HG03097 (cell line): ENCODE data around the gene RNF40.

ENCODE experiments used
- ATAC-seq: cut with Tn5 transposase; IDR thresholded peaks from one replicate; pipeline ENCODE4 v1.9.1; 2021; ENCODE audit not compliant: unreplicated experiment, low FRiP score

Gene RNF40

DNA sequence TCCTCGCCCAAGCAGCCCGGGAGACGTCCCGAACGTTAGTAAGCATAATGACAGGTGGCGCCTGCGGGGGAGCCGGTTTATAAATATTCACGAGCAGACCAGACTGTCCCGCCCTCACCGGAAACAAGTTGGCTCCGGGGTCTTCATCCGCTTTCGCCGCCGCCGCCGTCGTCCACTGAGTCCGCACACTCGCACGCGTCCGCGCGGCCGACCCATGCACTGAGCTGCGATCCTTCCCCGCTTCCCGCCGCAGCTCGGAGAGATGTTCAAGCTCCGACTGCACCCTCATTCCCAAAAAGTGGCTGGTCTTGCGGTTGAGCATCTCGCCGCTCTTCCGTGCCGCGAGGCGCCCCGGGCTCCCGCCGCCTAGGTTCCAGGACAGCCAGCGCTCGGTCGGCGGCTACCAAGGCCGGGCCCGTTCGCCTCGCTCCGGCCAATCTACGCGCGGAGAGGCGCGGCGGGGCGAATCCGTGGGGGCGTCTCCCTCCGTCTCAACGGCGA lies 645 bp upstream of the RNF40 start:
- peak; percentile 21 for ATAC-seq

DNA sequence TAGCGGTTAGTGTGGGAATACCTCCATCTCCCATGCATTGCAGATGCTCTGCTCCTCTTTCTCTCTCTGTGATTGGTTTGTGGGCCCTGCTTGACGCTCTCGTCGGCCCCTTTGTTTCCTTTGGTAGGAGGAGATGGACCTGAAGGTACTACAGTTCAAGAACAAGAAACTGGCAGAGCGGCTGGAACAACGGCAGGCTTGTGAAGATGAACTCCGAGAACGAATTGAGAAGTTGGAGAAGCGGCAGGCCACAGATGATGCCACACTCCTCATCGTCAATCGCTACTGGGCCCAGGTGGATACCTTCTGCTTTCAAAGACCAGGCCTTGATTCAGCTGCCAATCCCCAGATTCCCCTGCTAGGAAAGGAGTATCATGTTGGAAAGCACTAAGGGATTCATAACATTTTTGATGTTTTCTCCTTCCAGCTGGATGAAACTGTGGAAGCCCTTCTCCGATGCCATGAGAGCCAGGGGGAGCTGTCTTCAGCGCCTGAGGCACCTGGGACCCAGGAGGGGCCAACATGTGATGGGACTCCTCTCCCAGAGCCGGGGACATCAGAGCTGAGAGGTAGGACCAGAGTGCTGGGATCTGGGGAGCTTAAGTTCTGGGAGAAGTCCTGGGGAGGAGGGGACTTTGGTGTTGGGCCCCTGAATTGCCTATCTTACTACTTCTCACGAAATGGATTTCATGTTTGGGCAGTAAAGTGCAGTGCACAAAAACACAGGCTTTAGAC lies 1.0 kb downstream of the RNF40 start:
- ATAC-seq: no peak

DNA sequence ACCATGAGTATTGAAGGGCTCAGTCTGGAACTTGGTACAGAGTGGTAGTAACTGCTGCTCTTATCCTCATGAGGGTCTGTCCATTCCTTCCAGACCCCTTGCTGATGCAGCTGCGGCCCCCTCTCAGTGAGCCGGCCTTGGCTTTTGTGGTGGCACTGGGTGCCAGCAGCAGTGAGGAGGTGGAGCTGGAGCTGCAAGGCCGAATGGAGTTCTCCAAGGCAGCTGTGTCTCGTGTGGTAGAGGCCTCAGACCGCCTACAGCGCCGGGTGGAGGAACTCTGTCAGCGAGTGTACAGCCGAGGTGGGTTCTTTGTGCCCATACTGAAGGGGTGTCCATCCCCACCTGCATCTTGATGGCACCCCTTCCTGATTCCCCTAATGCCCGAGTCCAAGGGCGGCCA lies 2.0 kb downstream of the RNF40 start:
- ATAC-seq: no peak

DNA sequence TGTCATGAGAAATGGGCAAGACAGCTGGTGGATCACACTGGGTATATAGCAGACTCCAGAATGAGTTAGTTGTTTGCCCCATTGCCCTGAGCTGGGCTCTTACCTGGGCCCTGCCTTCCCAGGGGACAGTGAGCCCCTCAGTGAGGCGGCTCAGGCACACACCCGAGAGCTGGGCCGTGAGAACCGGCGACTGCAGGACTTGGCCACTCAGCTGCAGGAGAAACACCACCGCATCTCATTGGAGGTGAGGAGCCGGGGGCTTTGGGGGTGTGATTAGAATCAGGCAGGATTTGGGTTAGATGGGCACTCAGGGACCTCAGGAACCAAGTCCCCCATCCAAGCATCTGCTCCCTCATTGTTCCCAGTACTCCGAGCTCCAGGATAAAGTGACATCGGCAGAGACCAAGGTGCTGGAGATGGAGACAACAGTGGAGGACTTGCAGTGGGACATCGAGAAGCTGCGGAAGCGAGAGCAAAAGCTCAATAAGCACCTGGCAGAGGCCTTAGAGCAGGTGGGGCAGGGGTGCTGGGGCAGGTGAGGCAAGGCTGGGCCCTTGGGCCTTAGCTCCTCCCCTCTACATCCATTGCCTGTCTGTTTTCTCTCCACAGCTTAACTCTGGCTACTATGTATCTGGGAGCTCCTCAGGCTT lies 2.8 kb downstream of the RNF40 start:
- ATAC-seq: no peak

DNA sequence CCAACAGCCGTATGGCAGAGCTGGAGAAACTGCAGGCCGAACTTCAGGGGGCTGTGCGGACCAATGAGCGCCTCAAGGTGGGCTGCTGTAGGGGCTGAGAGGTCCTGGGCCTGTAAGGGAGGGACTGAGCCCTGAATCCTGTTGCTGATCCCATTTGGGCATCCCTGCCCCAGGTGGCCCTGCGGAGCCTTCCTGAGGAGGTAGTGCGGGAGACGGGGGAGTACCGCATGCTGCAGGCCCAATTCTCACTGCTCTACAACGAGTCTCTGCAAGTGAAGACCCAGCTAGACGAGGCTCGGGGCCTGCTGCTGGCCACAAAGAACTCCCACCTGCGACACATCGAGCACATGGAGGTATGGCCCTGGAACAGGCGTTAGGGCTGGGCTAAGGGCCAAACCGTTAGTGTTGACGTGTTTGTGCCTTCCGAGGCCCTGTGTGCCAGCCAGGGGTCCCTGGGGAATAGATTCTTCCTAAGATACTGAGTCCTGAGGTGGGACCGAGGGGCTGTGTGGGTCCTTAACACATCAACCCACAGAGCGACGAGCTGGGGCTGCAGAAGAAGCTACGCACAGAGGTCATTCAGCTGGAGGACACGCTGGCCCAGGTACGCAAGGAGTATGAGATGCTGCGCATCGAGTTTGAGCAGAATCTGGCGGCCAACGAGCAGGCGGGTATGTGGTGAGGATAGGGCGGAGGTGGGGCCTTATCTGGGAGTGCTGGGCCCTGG lies 4.2 kb downstream of the RNF40 start:
- ATAC-seq: no peak

DNA sequence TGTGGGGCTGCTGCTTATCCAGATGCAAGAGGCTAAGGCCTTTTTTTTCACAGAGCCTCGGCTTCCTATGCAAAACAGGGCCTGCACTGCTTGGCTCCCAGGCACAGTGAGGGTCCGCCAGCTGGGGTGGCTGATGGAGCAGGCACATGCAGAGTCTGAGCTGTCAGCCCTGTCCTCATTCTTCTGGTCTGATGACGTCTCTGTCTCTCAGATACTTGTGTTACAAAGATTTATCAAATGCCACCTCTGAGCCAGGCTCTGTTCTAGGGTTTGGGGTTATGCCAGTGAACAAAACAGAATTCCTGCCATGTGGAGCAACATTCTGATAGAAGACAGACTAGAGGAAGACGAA lies 4.8 kb downstream of the RNF40 start:
- ATAC-seq: no peak

DNA sequence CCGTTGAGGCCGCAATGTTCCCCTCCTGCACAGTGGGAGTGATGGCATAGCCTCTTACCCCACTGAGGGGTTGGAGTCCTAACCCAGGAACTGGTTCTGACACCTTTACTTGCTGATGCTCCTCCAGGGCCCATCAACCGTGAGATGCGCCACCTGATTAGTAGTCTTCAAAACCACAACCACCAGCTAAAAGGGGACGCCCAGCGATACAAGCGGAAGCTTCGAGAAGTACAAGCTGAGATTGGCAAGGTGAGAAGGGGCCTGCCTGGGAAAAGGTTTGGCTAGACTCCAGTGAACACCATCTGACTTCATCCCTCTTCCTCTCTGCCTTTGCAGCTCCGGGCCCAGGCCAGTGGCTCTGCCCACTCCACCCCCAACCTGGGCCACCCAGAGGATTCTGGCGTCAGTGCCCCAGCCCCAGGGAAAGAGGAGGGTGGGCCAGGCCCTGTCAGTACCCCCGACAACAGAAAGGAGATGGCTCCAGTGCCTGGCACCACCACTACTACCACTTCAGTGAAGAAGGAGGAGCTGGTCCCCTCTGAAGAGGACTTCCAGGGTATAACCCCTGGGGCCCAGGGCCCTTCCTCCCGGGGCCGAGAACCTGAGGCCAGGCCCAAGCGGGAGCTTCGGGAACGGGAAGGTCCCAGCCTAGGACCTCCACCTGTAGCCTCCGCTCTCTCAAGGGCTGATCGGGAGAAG lies 5.8 kb downstream of the RNF40 start:
- ATAC-seq: no peak

DNA sequence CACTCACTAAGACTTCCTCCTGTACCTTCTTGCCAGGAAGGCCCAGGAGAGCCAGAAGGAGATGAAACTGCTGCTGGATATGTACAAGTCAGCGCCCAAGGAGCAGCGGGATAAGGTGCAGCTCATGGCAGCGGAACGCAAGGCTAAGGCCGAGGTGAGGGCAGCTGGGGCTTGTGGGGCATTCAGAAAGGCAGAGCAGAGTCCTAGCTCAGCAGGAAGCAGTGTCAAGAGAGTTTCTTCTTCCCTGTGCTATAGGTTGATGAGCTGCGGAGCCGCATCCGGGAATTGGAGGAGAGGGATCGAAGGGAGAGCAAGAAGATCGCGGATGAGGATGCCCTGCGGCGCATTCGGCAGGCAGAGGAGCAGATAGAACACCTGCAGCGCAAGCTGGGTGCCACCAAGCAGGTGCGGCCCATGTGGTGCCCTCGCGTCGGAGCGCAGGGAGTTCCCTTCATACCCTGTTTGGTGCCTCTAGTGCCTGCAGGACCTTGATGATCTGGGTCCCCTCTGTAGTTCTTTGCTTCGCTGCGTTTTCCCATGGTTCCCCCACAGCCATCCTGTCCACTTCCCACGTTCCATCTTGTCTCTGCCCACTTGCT lies 6.6 kb downstream of the RNF40 start:
- no peak for ATAC-seq

DNA sequence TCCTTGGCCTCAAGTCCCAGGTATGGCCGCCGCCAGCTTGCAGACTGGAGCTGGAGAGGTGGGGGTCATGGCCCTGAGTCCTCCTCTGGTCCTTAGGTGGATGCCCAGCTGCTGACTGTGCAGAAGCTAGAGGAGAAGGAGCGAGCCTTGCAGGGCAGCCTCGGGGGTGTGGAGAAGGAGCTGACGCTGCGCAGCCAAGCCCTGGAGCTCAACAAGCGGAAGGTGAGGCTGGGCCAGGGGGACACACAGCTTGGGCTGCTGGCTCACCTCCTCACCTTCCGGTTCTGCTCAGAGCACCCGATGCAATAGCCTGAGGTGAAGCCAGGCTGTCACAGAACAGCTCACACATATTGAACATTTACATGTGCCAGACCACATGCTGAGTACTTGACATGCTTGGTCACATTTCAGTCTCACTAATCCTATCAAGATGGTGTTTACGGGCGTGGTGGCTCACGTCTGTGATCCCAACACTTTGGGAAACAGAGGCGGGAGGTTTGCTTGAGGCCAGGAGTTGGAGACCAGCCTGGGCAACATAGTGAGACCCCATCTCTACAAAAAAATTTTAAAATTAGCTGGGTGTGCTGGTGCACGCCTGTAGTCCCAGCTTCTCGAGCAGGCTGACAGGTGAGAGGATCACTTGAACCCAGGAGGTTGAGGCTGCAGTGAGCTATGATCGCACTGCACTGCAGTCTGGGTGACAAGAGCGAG lies 7.4 kb downstream of the RNF40 start:
- ATAC-seq: no peak

DNA sequence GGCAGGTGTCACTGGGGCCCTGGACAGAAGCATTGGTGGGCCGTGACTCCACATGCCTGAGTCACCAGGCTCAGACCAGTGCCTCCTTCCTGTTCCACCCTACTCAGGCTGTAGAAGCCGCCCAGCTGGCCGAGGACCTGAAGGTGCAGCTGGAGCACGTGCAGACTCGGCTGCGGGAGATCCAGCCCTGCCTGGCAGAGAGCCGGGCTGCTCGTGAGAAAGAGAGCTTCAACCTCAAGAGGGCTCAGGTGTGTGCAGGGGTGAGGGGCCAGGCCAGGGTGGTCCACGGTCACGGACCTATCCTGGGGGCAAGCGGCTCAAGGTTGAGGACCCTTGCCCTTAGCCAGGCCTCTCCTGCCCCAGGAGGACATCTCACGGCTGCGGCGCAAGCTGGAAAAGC lies 9.6 kb downstream of the RNF40 start:
- ATAC-seq: no peak

DNA sequence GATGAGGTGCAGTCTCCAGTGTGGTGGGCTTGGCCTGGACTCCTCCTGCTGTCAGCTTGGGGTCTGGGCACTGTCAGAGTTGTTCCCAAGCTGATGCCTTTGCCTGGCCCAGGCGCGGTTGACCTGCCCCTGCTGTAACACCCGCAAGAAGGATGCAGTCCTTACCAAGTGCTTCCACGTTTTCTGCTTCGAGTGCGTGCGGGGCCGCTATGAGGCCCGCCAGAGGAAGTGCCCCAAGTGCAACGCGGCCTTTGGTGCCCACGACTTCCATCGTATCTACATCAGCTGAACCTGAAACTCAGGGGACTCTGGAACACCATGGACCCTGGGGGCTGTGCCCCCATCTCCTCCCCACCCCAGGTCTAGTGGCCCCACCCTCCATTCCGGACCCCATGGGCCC lies 11.7 kb downstream of the RNF40 start:
- no peak for ATAC-seq

DNA sequence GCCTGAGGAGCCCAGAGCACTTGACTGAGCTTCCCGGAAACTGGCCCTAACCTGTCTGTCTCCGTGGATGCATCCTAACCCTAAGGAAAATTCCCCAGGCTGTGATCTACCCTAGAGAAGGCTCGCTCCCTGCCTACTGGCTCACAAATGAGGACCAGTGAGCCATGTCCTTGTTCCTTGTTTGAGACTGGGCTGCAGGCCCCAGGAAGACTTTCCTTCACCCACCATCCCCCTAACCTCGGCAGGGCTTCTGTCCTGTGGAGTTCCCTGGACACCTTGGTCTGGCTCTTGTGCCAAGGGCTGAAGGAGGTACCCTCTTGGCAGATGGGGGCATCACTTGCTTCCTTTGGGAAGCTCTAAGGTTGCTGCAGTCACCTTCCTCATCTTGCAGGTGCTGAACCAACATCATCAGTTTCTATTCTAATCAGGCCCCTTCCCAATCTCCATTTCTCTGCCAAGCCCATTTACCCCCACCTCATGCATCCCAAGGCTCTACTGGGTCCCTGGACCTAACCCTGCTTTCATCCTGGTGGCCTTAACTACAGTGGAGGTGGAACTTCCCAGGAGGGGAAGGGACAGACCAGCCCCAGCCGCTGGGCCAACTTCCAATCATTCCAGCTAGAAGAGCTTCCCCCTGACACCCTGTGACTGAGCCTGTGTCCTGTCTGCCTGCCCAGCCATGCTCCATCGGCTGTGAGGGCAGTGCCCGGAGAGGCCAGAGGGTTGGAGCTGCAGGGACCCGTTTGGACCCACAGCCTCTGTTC lies 12.4 kb downstream of the RNF40 start:
- ATAC-seq: no peak

DNA sequence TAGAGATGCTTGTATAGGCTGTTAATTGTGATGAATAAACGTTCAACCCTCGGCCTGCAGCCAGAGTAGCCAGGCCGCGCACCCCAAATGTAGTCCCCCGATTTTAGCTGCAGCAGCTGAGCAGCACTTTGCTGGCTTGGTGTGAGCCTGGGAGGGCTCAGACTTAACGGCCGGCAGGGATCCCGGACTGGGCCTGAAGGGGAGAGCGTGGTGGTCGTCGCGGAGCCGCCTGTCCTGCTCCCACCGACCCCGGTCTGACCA lies 12.9 kb downstream of the RNF40 start:
- ATAC-seq: no peak

DNA sequence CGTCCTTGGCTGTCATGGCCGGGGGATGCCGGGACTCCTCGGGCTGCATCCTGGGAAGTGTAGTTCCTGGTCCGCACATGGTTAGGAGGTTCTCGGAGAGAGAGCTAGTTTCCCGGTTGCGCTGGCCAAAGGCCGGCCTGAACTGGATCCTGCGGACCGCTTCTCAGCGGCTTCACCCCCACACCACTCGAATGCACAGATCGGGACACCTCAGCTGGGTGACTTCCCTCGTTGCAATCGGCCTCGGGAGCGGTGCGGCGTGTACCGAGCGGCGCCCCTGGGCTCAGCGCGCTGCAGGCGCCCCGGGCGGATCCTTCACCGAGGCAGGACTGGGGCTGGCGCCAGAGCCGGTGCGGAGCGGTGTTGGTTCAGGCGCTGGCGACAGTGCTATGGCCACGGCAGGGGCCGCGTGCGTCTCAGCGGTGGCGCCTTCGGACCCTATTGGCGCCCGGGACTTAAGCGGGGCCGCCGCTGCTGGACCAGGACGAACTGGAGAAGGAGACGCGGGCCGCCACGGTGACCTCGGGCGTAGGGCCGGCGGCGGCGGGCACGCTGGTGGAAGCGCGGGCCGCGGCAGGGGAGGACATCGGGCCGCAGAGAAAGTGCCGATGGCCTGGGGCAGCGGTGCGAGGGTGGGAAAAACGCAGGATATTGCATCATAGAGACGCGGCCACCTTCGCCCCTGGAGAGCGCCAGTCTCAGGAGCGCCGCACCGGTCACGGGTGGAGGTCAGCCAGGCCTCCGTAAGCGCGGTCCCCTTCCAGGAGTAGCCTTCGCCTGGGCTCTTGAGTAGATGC lies 13.5 kb downstream of the RNF40 start:
- ATAC-seq: peak; percentile 51

DNA sequence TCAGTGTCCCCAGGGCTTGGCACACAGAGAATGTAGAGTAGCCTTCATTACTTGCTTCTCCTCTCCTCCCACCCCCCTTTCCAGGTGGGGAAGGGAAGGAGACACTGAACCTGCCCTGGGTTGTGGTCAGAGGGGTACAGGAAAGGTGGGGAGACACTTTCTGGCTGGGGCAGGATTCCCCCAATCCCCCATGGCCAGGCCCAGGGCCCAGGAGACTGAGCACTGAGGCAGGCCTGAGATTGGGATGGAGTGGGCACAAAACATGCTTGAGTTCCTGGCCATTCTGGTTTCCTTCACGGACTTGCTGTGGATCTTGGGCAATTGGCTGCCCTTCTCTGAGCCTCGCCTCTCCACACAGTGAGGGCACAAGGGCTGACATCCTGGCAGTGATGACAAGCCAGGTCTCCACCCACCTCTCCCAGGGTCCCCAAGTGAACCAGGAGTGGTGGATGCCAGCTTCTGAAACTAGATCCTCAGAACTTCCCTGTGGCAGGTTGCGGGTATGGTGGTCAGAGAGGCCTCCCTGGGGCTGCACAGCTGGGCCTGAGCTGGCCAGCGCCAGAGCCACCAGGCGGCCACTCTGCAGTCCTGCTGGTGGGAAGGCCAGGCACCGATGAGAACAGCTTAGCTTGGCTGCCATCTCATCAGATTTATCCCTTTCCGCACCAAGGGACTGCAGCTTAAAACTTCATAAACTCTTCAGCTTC lies 15.6 kb downstream of the RNF40 start:
- ATAC-seq: no peak

DNA sequence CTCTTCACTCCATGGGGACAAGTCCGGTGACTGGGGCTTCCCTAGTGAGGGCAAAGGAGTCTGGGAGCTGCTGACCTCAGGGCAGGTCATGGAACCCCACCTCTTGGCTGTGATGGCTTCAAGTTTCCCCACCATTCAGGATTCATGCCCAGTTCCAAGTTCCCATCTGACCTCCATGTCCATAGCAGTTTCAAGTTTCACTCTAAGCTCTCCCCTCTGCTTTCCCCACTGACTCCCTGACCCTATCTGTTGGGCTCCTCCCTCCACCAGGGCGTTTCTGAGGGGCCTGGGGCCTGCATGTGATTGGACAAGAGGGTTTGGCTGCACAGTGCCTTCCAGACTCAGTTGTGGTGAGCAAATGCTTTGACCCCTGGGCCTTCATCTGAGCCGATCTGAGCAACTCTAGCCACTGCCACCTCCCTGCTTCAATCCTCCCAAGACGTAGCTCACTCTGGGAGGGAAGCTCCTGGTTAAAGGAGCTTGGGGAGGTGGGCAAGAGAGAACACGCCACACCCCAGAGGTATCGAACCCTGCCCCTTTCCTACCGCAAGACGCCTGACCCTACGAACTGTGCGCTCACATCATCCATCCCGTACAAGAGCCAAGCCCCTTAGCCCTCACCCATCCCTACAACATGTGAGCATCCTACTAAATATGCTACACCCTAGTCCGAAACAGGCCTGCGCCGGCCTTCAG lies 16.6 kb downstream of the RNF40 start:
- ATAC-seq: no peak

DNA sequence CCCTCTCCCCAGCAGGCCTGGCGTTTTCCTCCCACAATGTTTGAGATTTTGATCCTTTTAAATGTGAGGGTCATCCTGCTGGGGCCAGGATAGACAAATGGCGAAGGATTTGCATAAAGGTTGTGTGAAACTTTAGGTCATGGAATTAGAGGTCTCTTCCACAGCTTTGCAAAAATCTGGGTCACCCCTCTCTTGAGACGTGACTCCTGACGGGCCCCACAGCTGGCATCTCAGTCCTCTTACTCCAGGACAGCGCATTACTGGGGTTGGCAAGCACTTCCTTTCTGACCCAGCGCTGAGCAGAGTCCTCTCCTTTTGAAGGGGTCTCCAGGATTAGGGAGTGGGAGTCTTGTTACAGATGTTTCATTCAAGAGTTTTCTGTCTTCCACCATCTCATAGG lies 17.5 kb downstream of the RNF40 start:
- no peak for ATAC-seq

DNA sequence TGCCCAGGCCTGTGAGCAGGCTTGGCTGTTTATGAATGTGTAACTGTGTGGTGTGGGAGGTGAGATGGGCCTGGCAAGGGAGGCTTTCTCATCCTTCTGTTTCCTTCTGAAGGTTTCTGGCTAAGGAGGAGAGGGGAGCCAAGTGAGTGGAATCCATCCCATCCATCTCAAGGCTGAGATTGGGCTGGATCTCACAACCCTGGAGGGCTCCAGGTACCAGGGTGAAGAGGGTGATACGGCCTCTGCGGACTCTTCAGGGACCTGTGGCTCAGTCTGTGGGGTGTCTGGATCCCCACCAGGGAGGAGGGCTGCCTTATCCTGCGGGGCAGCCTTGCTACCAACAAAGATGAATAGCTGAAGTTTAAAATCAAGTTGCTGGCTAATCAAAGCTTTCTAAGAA lies 17.9 kb downstream of the RNF40 start:
- no peak for ATAC-seq
